ENCODE data around the gene HPDL.

HPDL gene

GRCh38 chr1:45314266-45314665 lies 12.4 kb upstream of the HPDL start:
- DNase-seq (ENCODE audit: low spot score) = no peak
- Histone ChIP-seq H3K9me3 (replicated peaks in 1 of 2; ENCODE audit: control insufficient read depth in 2 of 2, insufficient read depth in 1 of 2, low read depth in 1 of 2, low read length in 2 of 2) (no peaks in the 10 kb centered on the region), H3K4me2 (ENCODE audit: insufficient read depth, low read length, poor library complexity, severe bottlenecking) (no peak overlapping the region), H3K23ac (ENCODE audit: low read depth, low read length, poor library complexity) (no peak overlapping the region), H2BK15ac (ENCODE audit: low read length) (no peak overlapping the region), H3K4me1 (ENCODE audit: control insufficient read depth in 2 of 2, insufficient read depth in 1 of 2, low read depth in 1 of 2, low read length in 2 of 2) (peaks cover 0 to 5% of the 10 kb centered on the region in 2 donors), H4K91ac (ENCODE audit: low read depth, low read length, poor library complexity) (no peak overlapping the region), H2BK12ac (ENCODE audit: low read length) (no peak overlapping the region), H3K79me1 (ENCODE audit: low read depth, low read length) (no peaks in the 10 kb centered on the region), H3K27me3 (ENCODE audit: control insufficient read depth in 3 of 3, insufficient read depth in 3 of 3, low read depth in 1 of 3, low read length in 3 of 3) (no peaks in the 10 kb centered on the region), H3K4me3 (ENCODE audit: low read length in 2 of 2) (no peak overlapping the region), H3K4ac (ENCODE audit: low read length) (no peak overlapping the region), H3K36me3 (replicated peaks in 1 of 2; ENCODE audit: control insufficient read depth in 2 of 2, insufficient read depth in 2 of 2, low read length in 2 of 2) (no peaks in the 10 kb centered on the region), H3K27ac (replicated peaks; ENCODE audit: low read length) (no peak overlapping the region), H3K9ac (ENCODE audit: low read depth, low read length, poor library complexity) (no peak overlapping the region), H2AFZ (ENCODE audit: low read length) (no peak overlapping the region), H2BK120ac (ENCODE audit: low read depth, low read length) (no peak overlapping the region), H3K14ac (ENCODE audit: low read length) (no peak overlapping the region), H4K8ac (ENCODE audit: low read depth, low read length) (no peak overlapping the region), H2AK5ac (ENCODE audit: low read depth, low read length) (no peak overlapping the region), H2BK5ac (ENCODE audit: low read length) (no peak overlapping the region), H3K18ac (ENCODE audit: low read length) (no peak overlapping the region)
- WGBS, 2 donors (ENCODE audit: extremely low coverage in 2 of 2, insufficient read length in 2 of 2, insufficient replicate concordance in 1 of 2) = no CpG with 5 or more reads among the region's 3 CpGs

- Histone ChIP-seq H3K27ac (replicated peaks; ENCODE audit: low read length) (no peak overlapping the region), H3K4me2 (ENCODE audit: insufficient read depth, low read length, poor library complexity, severe bottlenecking) (no peak overlapping the region), H2AK5ac (ENCODE audit: low read depth, low read length) (no peak overlapping the region), H3K9ac (ENCODE audit: low read depth, low read length, poor library complexity) (no peak overlapping the region), H3K4me1 (ENCODE audit: control insufficient read depth in 2 of 2, insufficient read depth in 1 of 2, low read depth in 1 of 2, low read length in 2 of 2) (peaks cover 0 to 5% of the 10 kb centered on the region in 2 donors), H3K9me3 (replicated peaks in 1 of 2; ENCODE audit: control insufficient read depth in 2 of 2, insufficient read depth in 1 of 2, low read depth in 1 of 2, low read length in 2 of 2) (no peaks in the 10 kb centered on the region), H3K36me3 (replicated peaks in 1 of 2; ENCODE audit: control insufficient read depth in 2 of 2, insufficient read depth in 2 of 2, low read length in 2 of 2) (no peaks in the 10 kb centered on the region), H3K14ac (ENCODE audit: low read length) (no peak overlapping the region), H2BK5ac (ENCODE audit: low read length) (no peak overlapping the region), H3K18ac (ENCODE audit: low read length) (no peak overlapping the region), H4K8ac (ENCODE audit: low read depth, low read length) (no peak overlapping the region), H2BK120ac (ENCODE audit: low read depth, low read length) (no peak overlapping the region), H3K79me1 (ENCODE audit: low read depth, low read length) (no peaks in the 10 kb centered on the region), H2BK12ac (ENCODE audit: low read length) (no peak overlapping the region), H3K4ac (ENCODE audit: low read length) (no peak overlapping the region), H3K27me3 (ENCODE audit: control insufficient read depth in 3 of 3, insufficient read depth in 3 of 3, low read depth in 1 of 3, low read length in 3 of 3) (no peaks in the 10 kb centered on the region), H4K91ac (ENCODE audit: low read depth, low read length, poor library complexity) (peak overlapping the region; percentile 30), H3K23ac (ENCODE audit: low read depth, low read length, poor library complexity) (no peak overlapping the region), H2BK15ac (ENCODE audit: low read length) (no peak overlapping the region), H2AFZ (ENCODE audit: low read length) (no peak overlapping the region), H3K4me3 (ENCODE audit: low read length in 2 of 2) (no peak overlapping the region)
- DNase-seq (ENCODE audit: low spot score) = no peak
- no CpG with 5 or more reads among the region's 4 CpGs for WGBS, 2 donors (ENCODE audit: extremely low coverage in 2 of 2, insufficient read length in 2 of 2, insufficient replicate concordance in 1 of 2)
These were observed 9.5 kb upstream of the HPDL start for GRCh38 chr1:45317166-45317565.

GRCh38 chr1:45319761-45320160 lies 6.9 kb upstream of the HPDL start:
- WGBS, 2 donors (ENCODE audit: extremely low coverage in 2 of 2, insufficient read length in 2 of 2, insufficient replicate concordance in 1 of 2) = no CpG with 5 or more reads among the region's 4 CpGs
- no peaks in the 10 kb centered on the region for H3K79me1 ChIP-seq (ENCODE audit: low read depth, low read length)
- no peak overlapping the region for H2BK120ac ChIP-seq (ENCODE audit: low read depth, low read length)
- H3K27ac ChIP-seq (replicated peaks; ENCODE audit: low read length) = no peak overlapping the region
- H3K4me2 ChIP-seq (ENCODE audit: insufficient read depth, low read length, poor library complexity, severe bottlenecking) = no peak overlapping the region
- peak overlapping the region; percentile 66 for H2AFZ ChIP-seq (ENCODE audit: low read length)
- H4K91ac ChIP-seq (ENCODE audit: low read depth, low read length, poor library complexity) = no peak overlapping the region
- H3K4me3 ChIP-seq (ENCODE audit: low read length in 2 of 2) = no peak overlapping the region
- no peak overlapping the region for H3K14ac ChIP-seq (ENCODE audit: low read length)
- H3K18ac ChIP-seq (ENCODE audit: low read length) = no peak overlapping the region
- H2BK15ac ChIP-seq (ENCODE audit: low read length) = no peak overlapping the region
- no peaks in the 10 kb centered on the region for H3K36me3 ChIP-seq (replicated peaks in 1 of 2; ENCODE audit: control insufficient read depth in 2 of 2, insufficient read depth in 2 of 2, low read length in 2 of 2)
- peaks cover 0 to 5% of the 10 kb centered on the region in 2 donors for H3K9me3 ChIP-seq (replicated peaks in 1 of 2; ENCODE audit: control insufficient read depth in 2 of 2, insufficient read depth in 1 of 2, low read depth in 1 of 2, low read length in 2 of 2)
- no peak overlapping the region for H3K4ac ChIP-seq (ENCODE audit: low read length)
- no peak overlapping the region for H3K9ac ChIP-seq (ENCODE audit: low read depth, low read length, poor library complexity)
- no peak overlapping the region for H2AK5ac ChIP-seq (ENCODE audit: low read depth, low read length)
- H4K8ac ChIP-seq (ENCODE audit: low read depth, low read length) = no peak overlapping the region
- H2BK12ac ChIP-seq (ENCODE audit: low read length) = no peak overlapping the region
- H3K27me3 ChIP-seq (ENCODE audit: control insufficient read depth in 3 of 3, insufficient read depth in 3 of 3, low read depth in 1 of 3, low read length in 3 of 3) = no peaks in the 10 kb centered on the region
- no peak overlapping the region for H3K23ac ChIP-seq (ENCODE audit: low read depth, low read length, poor library complexity)
- no peak overlapping the region for H2BK5ac ChIP-seq (ENCODE audit: low read length)
- no peak for DNase-seq (ENCODE audit: low spot score)
- H3K4me1 ChIP-seq (ENCODE audit: control insufficient read depth in 2 of 2, insufficient read depth in 1 of 2, low read depth in 1 of 2, low read length in 2 of 2) = peaks cover 0 to 5% of the 10 kb centered on the region in 2 donors

GRCh38 chr1:45321444-45321843 lies 5.3 kb upstream of the HPDL start:
- Histone ChIP-seq H2BK5ac (ENCODE audit: low read length) (no peak overlapping the region), H4K8ac (ENCODE audit: low read depth, low read length) (no peak overlapping the region), H3K27ac (replicated peaks; ENCODE audit: low read length) (no peak overlapping the region), H3K4me2 (ENCODE audit: insufficient read depth, low read length, poor library complexity, severe bottlenecking) (no peak overlapping the region), H3K9ac (ENCODE audit: low read depth, low read length, poor library complexity) (no peak overlapping the region), H3K4me3 (ENCODE audit: low read length in 2 of 2) (no peak overlapping the region), H3K9me3 (replicated peaks in 1 of 2; ENCODE audit: control insufficient read depth in 2 of 2, insufficient read depth in 1 of 2, low read depth in 1 of 2, low read length in 2 of 2) (peaks cover 0 to 5% of the 10 kb centered on the region in 2 donors), H2BK120ac (ENCODE audit: low read depth, low read length) (no peak overlapping the region), H3K14ac (ENCODE audit: low read length) (no peak overlapping the region), H3K36me3 (replicated peaks in 1 of 2; ENCODE audit: control insufficient read depth in 2 of 2, insufficient read depth in 2 of 2, low read length in 2 of 2) (peaks cover 0 to 2% of the 10 kb centered on the region in 2 donors), H3K4me1 (ENCODE audit: control insufficient read depth in 2 of 2, insufficient read depth in 1 of 2, low read depth in 1 of 2, low read length in 2 of 2) (peaks cover 0 to 9% of the 10 kb centered on the region in 2 donors), H2BK15ac (ENCODE audit: low read length) (no peak overlapping the region), H3K18ac (ENCODE audit: low read length) (no peak overlapping the region), H3K27me3 (ENCODE audit: control insufficient read depth in 3 of 3, insufficient read depth in 3 of 3, low read depth in 1 of 3, low read length in 3 of 3) (no peaks in the 10 kb centered on the region), H2BK12ac (ENCODE audit: low read length) (no peak overlapping the region), H3K4ac (ENCODE audit: low read length) (no peak overlapping the region), H2AFZ (ENCODE audit: low read length) (no peak overlapping the region), H3K79me1 (ENCODE audit: low read depth, low read length) (no peaks in the 10 kb centered on the region), H2AK5ac (ENCODE audit: low read depth, low read length) (no peak overlapping the region), H4K91ac (ENCODE audit: low read depth, low read length, poor library complexity) (no peak overlapping the region), H3K23ac (ENCODE audit: low read depth, low read length, poor library complexity) (no peak overlapping the region)
- WGBS, 2 donors (ENCODE audit: extremely low coverage in 2 of 2, insufficient read length in 2 of 2, insufficient replicate concordance in 1 of 2) = no CpG with 5 or more reads among the region's 5 CpGs
- no peak for DNase-seq (ENCODE audit: low spot score)
